Testis (tissue), 2 donors: ENCODE measurements around the gene PHF12.

ENCODE experiments used
- CTCF ChIP-seq, 3 experiments: fragments of 450-650 bp in 2 of 3; fragments of 200-600 bp in 1 of 3; sonication (generic) in 1 of 3; IDR thresholded peaks; one replicate each; pipeline ENCODE4 v1.5.1; 2016 to 2019; ENCODE audit warnings: antibody characterized with exemption in 3 of 3, mild to moderate bottlenecking in 2 of 3, moderate library complexity in 1 of 3
- POLR2A ChIP-seq: fragments of 450-650 bp; IDR thresholded peaks from one replicate; pipeline ENCODE4 v1.6.1; 2017; ENCODE audit warnings: antibody characterized with exemption, mild to moderate bottlenecking, moderate library complexity

- no peak for TF ChIP-seq POLR2A
- TF ChIP-seq CTCF (IDR thresholded peaks at IDR 0.05), result no peak
These were observed 73.0 kb downstream of the PHF12 start for GRCh38 chr17:28878158-28878910.
